NCI-H446 treated with DMSO at 0.1 percent for 48 hours (cell line): Measurements from ENCODE around the gene CHD5.

Experiments used
- DNase-seq: peaks from one replicate; lab custom pipeline; 2025; lab: John Stamatoyannopoulos, UW

Gene CHD5

DNA sequence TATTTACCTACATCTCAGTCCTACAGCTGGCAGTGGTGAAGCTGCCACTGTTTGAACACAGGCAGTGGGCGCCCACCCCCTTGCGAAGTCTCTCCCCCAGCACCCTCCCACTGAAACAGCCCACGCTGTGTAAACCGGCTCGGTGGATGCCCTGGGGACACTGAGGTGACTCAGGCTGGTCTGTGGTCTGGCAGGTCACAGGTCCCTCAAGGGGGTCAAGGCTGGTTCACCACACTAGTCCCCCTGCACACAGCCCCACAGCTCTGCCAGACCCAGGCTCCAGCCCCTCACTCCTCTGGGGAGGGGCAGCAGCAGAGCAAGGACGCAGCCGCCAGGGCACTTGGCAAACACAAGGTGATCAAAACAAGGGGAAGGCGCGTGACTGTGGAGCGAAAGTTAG is 7.6 kb downstream of the CHD5 start:
- DNase-seq: no peak

DNA sequence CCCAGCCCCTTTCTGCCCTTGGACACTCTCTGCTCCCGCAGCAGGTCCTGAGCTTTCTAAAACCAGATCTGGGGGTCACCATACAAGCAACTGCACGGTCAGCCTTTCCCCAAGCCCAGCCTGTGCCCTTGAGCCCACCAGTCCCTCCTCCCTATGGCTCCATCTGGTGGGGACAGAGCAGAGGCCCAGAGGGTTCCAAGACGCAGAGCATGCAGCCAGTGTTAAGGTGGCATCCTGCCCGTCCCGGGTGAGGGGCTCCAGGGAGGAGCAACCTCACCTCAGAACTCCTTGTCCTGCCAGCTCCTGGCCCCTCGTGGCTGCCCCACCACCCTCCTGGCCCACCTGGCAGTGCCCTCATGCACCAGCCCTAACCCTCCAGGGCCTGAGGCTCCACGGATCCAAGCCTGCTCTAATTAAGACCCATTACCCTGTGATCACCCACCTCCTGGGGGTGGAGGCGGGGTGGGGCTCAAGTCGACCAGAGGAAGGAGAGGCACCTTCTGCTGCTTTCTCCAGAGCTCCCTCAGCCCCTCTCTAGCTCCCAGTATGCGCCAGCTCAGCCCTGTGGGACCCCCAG is 8.5 kb downstream of the CHD5 start:
- no peak for DNase-seq

DNA sequence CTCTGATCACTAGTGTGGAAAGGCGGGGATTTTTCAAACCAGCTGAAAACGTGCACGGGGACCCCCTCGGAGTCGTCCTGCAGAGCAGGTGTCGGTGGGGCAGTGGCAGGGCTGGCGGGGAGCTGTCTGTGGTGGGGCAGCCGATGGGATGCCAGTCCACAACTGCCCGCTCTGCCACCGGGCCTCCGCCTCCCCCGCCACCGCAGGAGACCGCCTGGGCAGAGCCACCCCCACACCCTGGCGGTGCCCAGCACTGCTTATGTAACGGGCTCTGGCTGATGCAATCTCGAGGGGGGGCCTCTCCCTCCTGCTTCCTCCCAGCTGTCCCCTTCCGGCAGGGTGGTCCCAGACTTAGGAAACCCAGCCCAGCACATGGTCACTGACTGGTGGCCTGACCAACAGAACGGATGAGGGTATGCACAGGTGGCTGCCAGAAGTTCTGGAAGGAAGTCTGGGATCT is 9.3 kb downstream of the CHD5 start:
- no peak for DNase-seq

DNA sequence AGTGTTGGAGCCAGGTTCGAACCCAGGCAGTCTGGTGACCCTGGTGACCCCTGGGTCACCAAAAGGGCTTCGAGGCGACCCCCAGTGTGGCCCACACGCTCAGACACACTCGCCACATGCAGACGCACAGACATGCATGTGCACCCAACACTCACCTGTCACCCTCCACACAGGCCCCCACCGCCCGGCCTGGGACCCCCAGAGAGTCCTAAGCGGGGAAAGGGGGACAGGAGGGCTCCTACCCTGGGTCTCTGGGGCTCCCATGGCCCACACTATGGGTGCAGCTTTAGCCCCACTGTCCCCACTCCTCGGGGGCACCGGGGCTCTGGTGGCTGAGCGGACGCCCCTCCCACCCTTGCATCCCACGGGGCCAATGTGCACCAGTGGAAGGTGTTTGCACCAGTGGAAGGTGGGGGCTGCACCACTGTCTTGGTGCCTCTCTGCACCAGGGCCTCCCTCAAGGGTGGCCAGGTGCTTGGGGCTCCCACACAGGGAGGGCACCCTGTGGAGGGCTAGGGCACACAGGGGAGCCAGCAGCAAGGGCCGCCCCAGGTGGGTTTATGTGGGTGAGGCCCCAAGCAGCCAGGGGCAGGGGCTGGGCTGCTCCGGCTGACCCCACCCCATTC is 9.9 kb downstream of the CHD5 start:
- DNase-seq: no peak

DNA sequence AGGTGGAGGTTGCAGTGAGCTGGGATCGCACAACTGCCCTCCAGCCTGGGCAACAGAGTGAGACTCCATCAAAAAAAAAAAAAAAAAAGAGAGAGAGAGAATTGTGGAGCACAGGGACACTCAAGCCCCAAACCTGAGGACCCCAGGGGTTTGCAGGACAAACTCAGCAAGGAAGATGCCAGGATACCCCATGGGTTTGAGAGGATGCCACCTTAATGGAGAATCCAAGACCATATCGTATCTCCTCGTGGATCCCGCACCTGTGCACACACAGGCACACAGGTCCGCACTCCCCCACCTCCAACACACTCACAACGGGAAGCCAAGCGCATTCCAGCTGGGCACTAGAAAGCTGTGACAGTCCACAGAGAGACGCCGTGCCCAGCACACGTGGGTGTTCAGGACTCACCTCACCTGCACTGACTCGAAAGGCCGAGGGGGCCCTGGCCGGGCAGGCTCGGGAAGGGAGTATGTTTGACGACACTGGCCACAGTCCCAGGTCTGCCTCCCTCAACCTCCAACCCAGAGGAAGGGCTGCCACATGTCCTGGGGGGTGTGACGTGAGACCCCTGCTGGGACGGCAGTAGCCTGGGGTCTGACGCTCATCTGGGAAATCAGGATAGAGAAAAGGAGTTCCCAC is 11.1 kb downstream of the CHD5 start:
- no peak for DNase-seq

DNA sequence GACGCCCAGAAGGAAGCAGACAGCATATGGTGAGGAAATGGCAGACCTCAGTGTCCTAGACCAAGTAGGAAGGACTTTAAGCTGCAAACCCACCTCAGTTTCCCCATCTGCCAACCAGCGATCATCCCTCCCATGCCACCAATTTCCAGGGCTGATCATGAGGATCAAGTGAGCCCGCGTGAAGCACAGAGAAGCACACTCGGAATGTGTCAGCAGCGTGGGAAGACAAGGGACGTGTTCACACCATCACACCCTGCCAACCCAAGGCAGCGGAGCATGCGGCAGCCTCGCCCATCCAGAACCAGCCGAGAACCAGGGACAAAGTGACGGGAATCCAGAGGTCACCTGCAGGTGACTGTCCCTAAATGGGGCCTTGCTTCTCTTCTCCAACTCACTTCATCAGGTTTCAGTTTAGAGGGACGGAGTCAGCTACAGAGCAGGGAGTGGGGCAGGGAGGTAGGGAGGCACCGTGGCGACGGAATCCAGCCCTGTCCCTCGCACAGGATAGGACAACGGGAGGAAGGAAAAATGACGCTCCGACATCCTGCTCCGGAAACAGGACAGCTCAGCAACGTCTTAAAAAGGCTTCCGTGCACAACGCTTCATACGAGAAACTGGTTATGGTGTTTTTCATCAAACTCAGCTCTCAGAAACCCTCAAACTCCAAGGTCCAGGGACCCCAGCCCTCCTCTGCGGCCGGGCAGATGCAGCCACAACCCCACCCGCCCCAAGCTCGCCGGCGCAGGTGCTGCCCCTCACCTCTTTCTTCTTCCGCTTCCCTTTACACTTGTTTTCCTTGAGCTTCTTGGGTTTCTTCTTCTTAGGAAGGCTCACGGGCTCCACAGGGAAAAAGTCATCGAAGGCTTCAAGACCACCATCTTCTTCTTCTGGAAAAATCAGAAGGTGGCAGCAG is 12.5 kb downstream of the CHD5 start:
- no peak for DNase-seq

DNA sequence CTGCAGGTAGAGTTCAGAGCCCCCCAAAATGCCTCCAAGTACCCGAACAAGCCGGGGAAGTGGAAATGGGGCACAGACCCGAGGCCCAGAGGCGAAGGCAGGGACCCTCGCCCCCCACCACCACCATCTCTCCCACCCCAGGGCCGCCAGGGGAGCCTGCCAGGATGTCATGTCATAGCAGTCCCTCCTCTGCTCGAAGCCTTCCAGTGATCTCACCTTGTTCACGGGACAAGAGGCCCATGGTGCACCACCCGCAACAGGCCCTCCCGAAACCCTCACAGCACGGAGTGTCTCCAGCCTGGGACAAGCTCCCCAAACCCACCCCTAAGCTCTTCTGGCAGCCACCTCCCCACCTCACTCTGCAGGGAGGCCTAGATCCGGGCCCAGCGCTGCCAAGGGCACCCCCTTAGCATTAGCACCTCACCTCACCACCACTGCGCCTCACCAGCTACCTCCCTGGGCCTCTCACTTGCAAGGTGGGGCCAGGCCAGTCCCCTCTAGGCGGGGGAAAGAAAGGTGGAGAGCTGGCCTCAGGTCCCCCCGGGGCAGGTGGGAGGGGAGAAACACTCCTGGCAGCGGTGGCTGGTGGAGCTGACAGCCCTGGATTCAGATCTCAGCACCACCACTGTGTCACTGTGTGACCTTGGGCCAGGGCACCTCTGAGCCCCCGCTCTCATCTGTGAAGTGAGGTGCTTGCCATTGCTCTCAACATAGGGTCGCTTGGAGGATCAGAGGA is 13.3 kb downstream of the CHD5 start:
- no peak for DNase-seq

DNA sequence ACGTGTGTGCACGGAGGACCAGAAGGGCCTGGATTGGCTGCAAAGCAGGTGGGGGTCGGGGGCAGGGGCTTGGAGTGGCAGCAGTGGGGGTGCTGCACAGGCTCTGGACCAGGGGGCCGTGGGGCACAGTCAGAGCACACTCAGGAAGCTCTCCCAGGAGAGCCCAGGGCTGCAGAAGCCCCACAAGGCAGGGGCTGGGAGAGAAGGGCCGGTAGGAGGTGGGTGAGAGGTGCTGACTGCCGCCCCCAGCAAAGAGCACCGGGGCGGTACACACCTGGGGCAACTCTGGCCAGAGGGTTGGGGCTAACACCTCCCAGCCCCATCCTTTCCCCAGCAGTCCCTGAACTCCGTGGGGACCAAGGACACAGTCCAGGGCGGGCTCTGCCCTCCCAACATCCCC is 13.9 kb downstream of the CHD5 start:
- no peak for DNase-seq

DNA sequence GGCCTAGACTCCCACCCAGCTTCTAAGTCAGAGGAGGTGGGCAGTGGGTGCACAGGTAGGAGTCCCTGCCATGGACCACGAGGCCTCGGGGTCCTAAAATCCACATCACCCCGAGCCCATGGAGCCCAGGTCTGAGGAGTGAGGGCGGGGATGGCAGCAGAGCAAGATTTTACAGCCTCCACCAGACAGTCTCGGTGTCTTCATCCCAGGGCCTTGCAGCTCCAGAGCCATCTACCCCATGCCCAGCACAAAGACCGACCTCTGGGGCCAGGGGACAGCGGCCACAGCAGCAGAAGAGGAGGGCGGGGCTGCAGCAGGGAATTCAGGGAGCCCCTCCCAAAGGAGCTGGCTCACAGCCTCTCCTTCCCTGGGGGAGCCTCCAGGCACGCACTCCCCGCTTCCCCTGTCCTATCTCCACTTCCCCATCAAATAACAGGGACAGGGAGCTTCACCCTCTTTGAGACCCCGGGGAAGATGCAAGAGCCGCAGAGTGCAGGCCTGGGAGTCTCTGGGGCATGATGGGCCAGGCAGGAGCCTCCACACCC is 14.6 kb downstream of the CHD5 start:
- no peak for DNase-seq

DNA sequence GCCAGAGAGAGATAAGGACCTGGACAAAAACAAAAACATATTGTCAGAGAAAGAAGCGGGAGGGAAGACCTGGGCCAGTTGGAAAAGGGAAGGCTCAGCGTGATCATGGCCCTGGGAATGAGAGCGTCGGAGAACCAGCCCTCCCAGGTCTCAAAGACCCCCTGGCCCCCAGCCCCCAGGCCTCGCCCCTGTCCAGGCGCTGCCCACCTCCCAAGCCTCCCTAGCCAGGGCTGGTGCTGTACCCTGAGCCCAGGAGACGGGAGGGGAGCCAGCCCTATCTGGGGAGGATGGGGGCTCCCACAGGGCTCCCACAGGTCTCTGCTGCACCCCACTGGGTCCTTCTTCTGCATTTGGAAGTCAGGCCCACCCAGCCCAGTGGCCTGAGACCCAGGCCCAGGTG is 15.1 kb downstream of the CHD5 start:
- DNase-seq: no peak

DNA sequence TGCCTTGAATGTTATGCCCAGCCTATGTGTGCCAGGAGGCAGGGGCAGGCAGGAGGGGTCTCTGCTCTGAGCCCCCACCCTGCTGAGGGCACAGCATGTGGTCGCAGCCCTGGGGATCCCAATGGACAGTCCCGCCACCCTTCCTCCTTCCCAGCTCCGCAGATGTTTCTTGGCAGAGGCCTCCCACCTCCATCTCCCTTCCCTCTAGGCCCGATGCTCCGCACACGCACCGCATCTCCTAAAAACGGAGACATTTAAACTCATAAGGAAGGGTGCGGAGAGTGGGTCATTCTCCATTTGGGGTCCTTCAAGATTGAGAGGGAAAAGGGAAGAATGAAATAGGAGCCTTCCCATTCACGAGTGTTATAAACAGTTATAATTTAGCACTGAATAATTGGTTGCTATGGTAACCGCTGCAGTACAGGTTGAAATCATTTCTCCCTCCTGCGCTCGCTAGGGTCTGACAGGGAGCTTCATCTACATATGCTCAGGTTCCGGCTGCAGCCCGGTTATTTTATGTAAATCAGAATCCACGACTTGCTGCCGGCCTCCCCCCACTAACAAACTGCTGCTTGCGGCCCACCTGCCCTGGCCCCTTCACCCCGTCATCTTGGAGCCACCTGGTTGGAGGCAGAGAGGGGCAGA is 16.0 kb downstream of the CHD5 start:
- no peak for DNase-seq

DNA sequence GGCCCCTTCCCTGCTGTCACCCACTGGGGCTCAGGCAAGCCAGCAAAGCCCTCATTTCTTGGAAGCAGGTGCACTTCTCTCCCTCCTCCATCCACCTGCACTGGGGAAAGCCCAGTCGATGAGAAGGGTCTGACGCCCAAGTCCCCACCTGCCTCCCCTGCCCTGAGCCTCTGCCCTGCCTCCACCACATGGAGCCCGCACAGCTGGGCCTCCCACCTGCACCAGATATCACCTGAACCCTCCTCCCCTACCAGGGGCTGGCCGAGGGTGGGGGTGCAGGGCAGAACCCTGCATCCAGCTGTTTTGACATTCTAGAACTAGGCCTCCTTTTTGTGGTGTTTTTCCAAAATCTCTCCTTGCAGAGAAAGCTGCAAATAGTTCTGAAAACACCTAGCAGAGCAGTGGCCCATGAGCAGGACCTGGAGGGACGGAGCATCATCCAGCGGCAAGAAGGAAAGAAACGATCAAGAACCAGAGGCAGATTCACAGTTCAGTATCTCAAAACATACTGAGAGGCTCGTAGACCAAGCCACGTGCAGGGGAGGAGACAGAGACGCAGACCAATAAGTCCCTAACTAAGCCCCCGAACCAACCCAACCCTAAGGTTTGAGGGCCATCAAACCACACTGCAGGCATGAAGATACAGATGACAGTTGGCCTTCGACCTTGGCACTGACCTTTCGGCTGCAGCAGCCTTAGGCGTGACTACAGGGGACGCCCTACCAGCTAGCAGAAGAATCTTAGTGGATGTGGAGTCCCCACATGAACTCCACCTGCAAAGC is 16.7 kb downstream of the CHD5 start:
- DNase-seq: no peak

DNA sequence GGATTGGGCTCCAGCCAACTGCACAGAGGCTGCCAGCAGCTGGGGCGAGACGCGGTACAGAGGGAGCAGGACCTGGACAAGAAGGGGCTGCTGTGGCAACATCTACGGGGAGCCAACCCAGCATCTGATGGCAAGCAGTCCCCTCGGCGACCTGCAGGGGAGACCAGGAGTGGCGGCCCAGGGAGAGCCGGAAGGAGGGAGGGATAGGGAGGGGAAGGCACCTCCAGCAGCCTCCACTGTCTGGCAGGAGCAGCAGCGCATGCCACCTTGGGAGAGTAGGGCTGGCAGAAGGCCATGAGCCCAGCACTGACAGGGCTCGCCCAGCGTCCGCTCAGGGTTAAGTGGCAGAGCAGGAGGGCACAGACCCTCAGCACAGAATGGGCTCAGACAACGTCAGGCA is 17.3 kb downstream of the CHD5 start:
- DNase-seq: no peak

DNA sequence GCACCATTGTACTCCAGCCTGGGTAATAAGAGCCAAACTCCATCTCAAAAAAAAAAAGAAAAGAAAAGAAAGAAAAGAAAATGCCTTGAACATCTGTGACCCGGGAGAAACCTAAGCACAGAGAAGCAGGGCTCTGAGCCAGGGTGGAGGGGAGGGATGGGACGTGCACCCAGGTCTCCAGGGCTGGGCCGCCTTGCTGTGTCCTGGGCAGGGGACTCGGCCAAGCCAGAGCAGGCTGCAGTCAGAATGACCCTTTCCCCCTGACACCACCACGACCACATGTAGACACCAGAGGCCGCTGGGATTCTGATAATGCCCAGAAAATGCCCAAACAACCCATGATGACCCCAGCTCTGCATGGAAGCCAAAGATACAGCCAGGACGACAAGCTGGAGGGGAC is 17.8 kb downstream of the CHD5 start:
- DNase-seq: no peak

DNA sequence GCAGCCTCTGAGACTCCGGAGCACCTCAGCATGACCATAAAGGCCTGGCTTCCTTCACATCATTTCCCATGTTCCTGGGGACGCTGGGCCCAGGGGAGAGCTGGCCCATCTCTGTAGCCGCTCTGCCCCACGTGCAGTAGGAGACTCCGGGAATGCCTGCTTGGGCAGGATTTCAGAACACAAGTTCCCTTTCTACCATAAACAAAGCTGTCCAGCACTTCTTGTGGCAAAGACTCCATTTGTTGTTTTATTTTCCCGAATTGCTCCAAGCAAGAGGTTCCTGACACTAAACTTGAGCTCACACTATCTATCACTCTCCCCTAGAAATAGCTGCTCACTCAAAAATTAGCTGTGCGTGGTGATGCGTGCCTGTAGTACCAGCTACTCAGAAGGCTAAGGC is 21.9 kb downstream of the CHD5 start:
- no peak for DNase-seq

DNA sequence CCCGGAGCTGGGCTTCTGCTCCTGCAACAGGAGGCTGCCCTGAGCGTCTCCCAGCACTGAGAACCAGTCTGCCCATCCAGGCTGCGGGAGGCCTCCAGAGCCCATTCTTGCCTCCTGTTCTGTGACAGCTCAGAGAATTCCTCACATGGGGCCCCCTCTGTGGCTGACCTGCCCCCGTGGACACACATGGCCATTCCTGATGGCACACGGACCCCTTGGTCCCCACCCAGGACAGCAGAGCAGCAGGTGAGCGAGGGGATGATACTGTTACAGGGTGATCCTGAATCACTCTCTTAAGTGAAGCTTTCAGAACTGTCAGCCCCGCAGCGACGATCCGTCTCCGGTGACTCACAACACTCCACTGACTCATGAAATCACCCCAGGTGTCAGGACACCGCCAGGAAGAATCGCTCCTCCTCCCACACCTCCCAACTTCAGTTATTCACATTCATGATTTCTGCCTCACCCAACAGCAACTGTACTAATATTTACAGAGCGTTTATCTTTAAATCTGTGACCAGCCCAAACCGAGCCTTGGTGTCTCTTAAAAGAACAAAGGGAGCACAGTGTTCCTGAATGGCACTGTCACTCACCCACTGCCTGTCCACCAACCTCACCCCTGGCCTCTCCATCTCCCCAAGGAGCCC is 22.5 kb downstream of the CHD5 start:
- no peak for DNase-seq

DNA sequence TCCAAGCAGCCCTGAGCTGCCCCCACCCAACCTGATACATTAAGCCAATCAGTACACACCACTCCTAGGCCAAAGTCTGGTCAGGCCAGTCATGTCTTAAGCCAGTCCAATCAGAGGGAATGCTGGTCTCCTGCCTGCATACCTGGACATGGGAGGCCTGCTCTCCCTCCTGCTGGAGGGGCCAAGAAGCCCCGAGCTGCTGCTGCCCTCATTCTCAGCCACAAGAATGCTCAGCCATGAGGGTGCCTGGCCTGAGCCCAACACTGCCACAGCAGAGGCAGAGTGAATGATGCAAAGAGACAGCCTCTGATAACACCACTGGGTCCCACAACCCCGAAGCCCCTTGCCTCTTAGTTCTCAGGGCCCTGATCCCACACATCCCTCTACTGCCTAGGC is 23.0 kb downstream of the CHD5 start:
- no peak for DNase-seq

DNA sequence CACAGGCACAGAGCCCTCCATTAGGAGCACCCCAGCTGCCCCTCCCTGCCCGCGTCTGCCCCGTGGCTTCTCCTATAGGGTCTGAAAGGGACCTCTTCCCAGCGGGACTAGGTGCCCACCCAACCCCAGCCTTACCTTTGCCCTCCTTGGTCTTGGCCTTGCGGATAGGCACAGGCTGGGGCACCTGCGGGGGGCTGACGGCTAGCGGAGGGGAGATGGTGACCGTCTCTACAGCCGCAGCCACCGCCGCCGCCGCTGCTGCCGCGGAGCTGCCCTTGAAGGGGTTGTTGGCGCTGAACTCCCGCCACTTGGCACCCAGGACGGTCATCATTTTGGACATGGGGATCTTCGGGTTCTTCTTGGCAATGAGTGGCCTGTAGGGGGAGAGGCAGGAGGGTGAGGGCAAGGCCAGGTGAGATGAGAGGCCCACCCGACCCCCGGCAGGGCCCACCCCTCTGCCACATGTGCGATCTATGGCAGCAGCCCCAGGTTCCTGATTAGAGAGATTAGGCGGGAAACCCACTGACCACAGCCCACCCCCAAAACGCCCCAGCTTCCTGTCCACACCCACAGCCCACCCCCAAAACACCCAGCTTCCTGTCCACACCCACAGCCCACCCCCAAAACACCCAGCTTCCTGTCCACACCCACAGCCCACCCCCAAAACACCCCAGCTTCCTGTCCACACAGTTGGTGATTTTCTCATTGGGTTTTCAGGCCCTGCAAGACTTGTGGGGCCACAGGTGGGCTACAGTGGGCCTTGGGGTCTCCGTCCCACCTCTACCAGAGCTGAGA is 25.4 kb downstream of the CHD5 start:
- DNase-seq: no peak

DNA sequence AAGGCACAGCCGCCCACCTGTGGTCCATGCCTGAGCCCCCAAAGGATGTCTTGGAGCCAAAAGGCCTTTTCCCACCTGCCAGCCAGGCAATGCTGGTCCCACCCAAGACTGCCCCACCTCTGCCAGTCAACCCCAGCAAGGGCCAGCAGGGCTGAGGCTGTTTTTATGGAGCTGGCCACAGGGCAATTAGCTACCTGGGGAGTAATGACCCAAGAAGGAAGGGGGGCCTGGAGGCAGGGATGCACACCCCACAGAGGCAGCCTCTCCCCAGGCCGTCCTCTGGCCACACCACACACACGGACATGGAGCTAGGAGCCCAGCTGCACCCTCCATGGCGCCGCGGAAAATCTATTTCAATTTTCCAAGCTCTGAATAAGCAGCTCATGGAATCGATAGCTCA is 27.2 kb downstream of the CHD5 start:
- no peak for DNase-seq
